K562 (cell line): Measurements from ENCODE around the gene HES6. TPM values are rescaled to one million over a fixed set of nuclear protein-coding genes. Genes with fewer than 3 reads are reported as not detected.

Experiments
- CBX2 ChIP-seq: fragments of 200-600 bp; sonication (generic); IDR thresholded peaks from one replicate; pipeline ENCODE4 v1.6.1; 2012; ENCODE audit warnings: mild to moderate bottlenecking, low read length, inconsistent platforms; ENCODE audit not compliant: insufficient read depth, poor library complexity, severe bottlenecking
- CHCHD3 ChIP-seq: fragments of 250-450 bp; sonication (Bioruptor Pico); IDR thresholded peaks from 2 replicates; pipeline ENCODE4 v2.1.2; 2022; ENCODE audit warnings: mild to moderate bottlenecking
- COPS2 ChIP-seq: fragments of 450-650 bp; conservative IDR thresholded peaks from 2 replicates; pipeline ENCODE4 v1.6.1; 2016; ENCODE audit warnings: mild to moderate bottlenecking, moderate library complexity
- GABPA ChIP-seq: fragments of 200-800 bp; sonication (Bioruptor generic); conservative IDR thresholded peaks from 2 replicates; pipeline ENCODE4 v1.6.1; 2016; ENCODE audit warnings: low read depth, missing genetic modification characterization, missing compliant biosample characterization
- HINFP ChIP-seq: fragments of 450-650 bp; conservative IDR thresholded peaks from 2 replicates; pipeline ENCODE4 v1.6.1; 2016; ENCODE audit warnings: missing genetic modification characterization, low read depth, mild to moderate bottlenecking, control low read depth, missing compliant biosample characterization
- HIVEP1 ChIP-seq: fragments of 250-450 bp; sonication (Bioruptor Pico); IDR thresholded peaks from 2 replicates; pipeline ENCODE4 v1.4.0; 2020; ENCODE audit warnings: mild to moderate bottlenecking
- MAZ ChIP-seq, 2 experiments: fragments of 450-650 bp in 1 of 2; sonication (generic) in 1 of 2; formaldehyde crosslinking; IDR thresholded peaks in 1 of 2; conservative IDR thresholded peaks in 1 of 2; 2 replicates each; pipeline versions ENCODE4 v1.4.0 to v1.5.0; 2020; ENCODE audit warnings: mild to moderate bottlenecking in 1 of 2, missing genetic modification reagents in 1 of 2
- MNT ChIP-seq, 2 experiments: fragments of 450-650 bp; conservative IDR thresholded peaks; 2 replicates each; pipeline ENCODE4 v1.6.1; 2017; ENCODE audit warnings: mild to moderate bottlenecking in 2 of 2, moderate library complexity in 2 of 2
- NFIX ChIP-seq: fragments of 250-450 bp; sonication (Bioruptor Pico); IDR thresholded peaks from 2 replicates; pipeline ENCODE4 v1.4.0; 2020; ENCODE audit warnings: low read depth, mild to moderate bottlenecking, moderate library complexity
- PHB2 ChIP-seq: fragments of 450-650 bp; IDR thresholded peaks from 2 replicates; pipeline ENCODE4 v1.6.1; 2017; ENCODE audit warnings: low read depth
- RBM25 ChIP-seq: fragments of 200-400 bp; formaldehyde crosslinking; IDR thresholded peaks from 2 replicates; pipeline ENCODE4 v1.6.1; 2018; ENCODE audit warnings: low read length, low read depth, moderate library complexity; ENCODE audit not compliant: severe bottlenecking
- RFX1 ChIP-seq: fragments of 450-650 bp; IDR thresholded peaks from 2 replicates; pipeline ENCODE4 v1.6.1; 2016; ENCODE audit warnings: mild to moderate bottlenecking, moderate library complexity
- RNF2 ChIP-seq: sonication (generic); IDR thresholded peaks from 2 replicates; pipeline ENCODE4 v1.6.1; 2016
- RREB1 ChIP-seq: fragments of 250-450 bp; sonication (Bioruptor Pico); IDR thresholded peaks from 2 replicates; pipeline ENCODE4 v1.4.0; 2020
- SOX6 ChIP-seq: fragments of 450-650 bp; IDR thresholded peaks from 2 replicates; pipeline ENCODE4 v1.6.1; 2014; ENCODE audit warnings: mild to moderate bottlenecking
- TFAP4 ChIP-seq: sonication (generic); formaldehyde crosslinking; IDR thresholded peaks from 2 replicates; pipeline ENCODE4 v1.8.0; 2022; ENCODE audit warnings: missing genetic modification reagents, mild to moderate bottlenecking, moderate library complexity, borderline replicate concordance
- ZNF354B ChIP-seq: fragments of 250-450 bp; sonication (Bioruptor Pico); IDR thresholded peaks from 2 replicates; pipeline ENCODE4 v1.4.0; 2020
- ZNF507 ChIP-seq: conservative IDR thresholded peaks from 2 replicates; pipeline ENCODE4 v1.6.1; 2017; ENCODE audit warnings: missing genetic modification characterization, missing compliant biosample characterization
- polyA plus RNA-seq, 8 experiments: library from polyadenylated mRNA; depleted of rRNA in 4 of 8; stranded (reverse) in 5 of 8; unstranded in 3 of 8; fragments of >200 nt; fragmentation: Nextera tagmentation in 2 of 8; fragmentation: Illumina TruSeq in 1 of 8; extraction: Ambion mirVana in 2 of 8; extraction: Trizol in 1 of 8; gene quantifications; 2 replicates each; pipeline versions ENCODE4 v1.2.1 to v1.2.3, GENCODE V29; 2011 to 2014; ENCODE audit warnings: inconsistent platforms in 1 of 8, missing spikeins in 1 of 8
- total RNA-seq, 7 experiments: library from RNA; depleted of rRNA in 6 of 7; stranded (reverse); fragments of >200 nt in 6 of 7; fragmentation: Illumina TruSeq in 2 of 7; extraction: Trizol in 2 of 7; gene quantifications; 2 replicates each; pipeline versions ENCODE4 v1.2.1 to v1.2.3, GENCODE V29; 2011 to 2021; ENCODE audit warnings: low replicate concordance in 1 of 7

Gene HES6
- total and polyA plus RNA-seq, 9 of the 15 experiments (the other 6 are each of a cell fraction or from before 2014, with no cell fraction given) = 6.2 to 133 (median 29.2) TPM

GRCh38 chr2:238239863-238240756 is at the start of gene HES6 (continued):
- no peak for TF ChIP-seq RREB1
- no peak for TF ChIP-seq RNF2
- peak; percentile 47; the same call in 1 of the 2 replicates for TF ChIP-seq TFAP4 (CRISPR knock-in tag)
- TF ChIP-seq COPS2 = no peak
- 0 out of 2 replicates have a peak, but pooled peaks have one; percentile 29 for TF ChIP-seq SOX6
- TF ChIP-seq CBX2 = no peak
- peak; percentile 20 to 21; a peak in 1 of 4 replicates for TF ChIP-seq MAZ (CRISPR knock-in tag; conservative IDR thresholded peaks at IDR 0.05 in 1 of 2, IDR thresholded peaks at IDR 0.05 in 1 of 2)
- TF ChIP-seq ZNF507 = no peak
- no peak for TF ChIP-seq CHCHD3 (CRISPR knock-in tag)
- TF ChIP-seq HINFP (tag) = no peak
- TF ChIP-seq RBM25 = peak; percentile 99
- no peak for TF ChIP-seq HIVEP1 (CRISPR knock-in tag)
- TF ChIP-seq NFIX = no peak
- no peak for TF ChIP-seq ZNF354B (CRISPR knock-in tag)
- TF ChIP-seq PHB2 = no peak
- no peak for TF ChIP-seq RFX1
- 0 out of 4 replicates have a peak, but pooled peaks of 1 of the 2 experiments have one; percentile 28 for TF ChIP-seq MNT (conservative IDR thresholded peaks at IDR 0.05)
- peak; percentile 65 for TF ChIP-seq GABPA
